Ascending aorta (tissue), 2 donors: ENCODE results near the gene SEPTIN6. TPM values are rescaled to one million over a fixed set of nuclear protein-coding genes. Genes with fewer than 3 reads are reported as not detected.

Source experiments
- DNase-seq, 2 donors: peaks; one replicate each; pipeline ENCODE4 v3.0.0-alpha.2; 2019; ENCODE audit warnings: low spot score in 2 of 2
- H3K27ac ChIP-seq, 2 donors: fragments of 200-600 bp; sonication (generic); one replicate each; pipeline ENCODE4 v1.5.1; 2016 to 2017; ENCODE audit warnings: mild to moderate bottlenecking in 1 of 2
- H3K27me3 ChIP-seq: fragments of 200-600 bp; sonication (generic); one replicate; pipeline ENCODE4 v1.5.1; 2017
- H3K36me3 ChIP-seq, 2 donors: fragments of 200-600 bp; sonication (generic); one replicate each; pipeline ENCODE4 v1.5.1; 2016
- H3K4me1 ChIP-seq, 2 donors: fragments of 200-600 bp; sonication (generic); one replicate each; pipeline ENCODE4 v1.5.1; 2016 to 2017; ENCODE audit warnings: mild to moderate bottlenecking in 1 of 2
- H3K4me3 ChIP-seq, 2 donors: fragments of 200-600 bp; sonication (generic); one replicate each; pipeline ENCODE4 v1.5.1; 2016 to 2017; ENCODE audit warnings: mild to moderate bottlenecking in 1 of 2
- H3K9me3 ChIP-seq, 2 donors: fragments of 200-600 bp; sonication (generic); one replicate each; pipeline ENCODE4 v1.5.1; 2016
- intact Hi-C: fragments of 100-400 bp; cut with DNase I; formaldehyde crosslinking; loops from one replicate; pipeline ENCODE4 v1.15.1; 2023
- total RNA-seq: library from RNA; depleted of rRNA; stranded (reverse); fragments of >200 nt; gene quantifications from one replicate; pipeline ENCODE4 v1.1.0, GENCODE V29; 2016
- TF ChIP-seq, protein P1 (sequence below), 3 experiments: fragments of 200-600 bp in 2 of 3; fragments of 450-650 bp in 1 of 3; sonication (generic) in 2 of 3; IDR thresholded peaks; one replicate each; pipeline ENCODE4 v1.5.1; 2016 to 2019; ENCODE audit warnings: antibody characterized with exemption in 3 of 3, mild to moderate bottlenecking in 1 of 3, moderate library complexity in 1 of 3

Gene SEPTIN6
- total RNA-seq, 1 donor from 2014 or later, result 10.6 TPM

DNA sequence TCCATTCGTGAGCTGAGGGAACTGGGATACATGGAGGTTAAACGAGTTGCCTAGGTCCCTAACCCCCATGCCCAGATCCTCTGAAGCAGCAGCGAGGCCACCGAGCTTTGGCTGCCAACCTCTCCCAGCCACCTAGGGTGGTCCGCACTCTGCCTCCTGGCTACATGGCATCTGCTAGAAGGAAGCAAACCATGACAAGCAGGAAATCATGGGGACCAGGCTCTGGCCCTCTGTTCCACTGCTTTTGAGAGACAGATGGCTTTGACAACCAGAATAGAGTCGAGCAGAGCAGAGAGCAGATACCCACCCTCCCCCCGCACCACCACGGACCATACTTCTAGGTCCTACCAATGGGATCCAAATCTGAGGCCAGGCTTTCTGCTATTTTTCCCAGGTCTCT lies 49.3 kb downstream of the SEPTIN6 start:
- Histone ChIP-seq H3K4me1 (no peaks in the 10 kb centered on the region), H3K27ac (no peak overlapping the region), H3K9me3 (no peaks in the 10 kb centered on the region), H3K36me3 (no peaks in the 10 kb centered on the region), H3K27me3 (no peaks in the 10 kb centered on the region), H3K4me3 (no peak overlapping the region)
- TF ChIP-seq, protein P1, sequence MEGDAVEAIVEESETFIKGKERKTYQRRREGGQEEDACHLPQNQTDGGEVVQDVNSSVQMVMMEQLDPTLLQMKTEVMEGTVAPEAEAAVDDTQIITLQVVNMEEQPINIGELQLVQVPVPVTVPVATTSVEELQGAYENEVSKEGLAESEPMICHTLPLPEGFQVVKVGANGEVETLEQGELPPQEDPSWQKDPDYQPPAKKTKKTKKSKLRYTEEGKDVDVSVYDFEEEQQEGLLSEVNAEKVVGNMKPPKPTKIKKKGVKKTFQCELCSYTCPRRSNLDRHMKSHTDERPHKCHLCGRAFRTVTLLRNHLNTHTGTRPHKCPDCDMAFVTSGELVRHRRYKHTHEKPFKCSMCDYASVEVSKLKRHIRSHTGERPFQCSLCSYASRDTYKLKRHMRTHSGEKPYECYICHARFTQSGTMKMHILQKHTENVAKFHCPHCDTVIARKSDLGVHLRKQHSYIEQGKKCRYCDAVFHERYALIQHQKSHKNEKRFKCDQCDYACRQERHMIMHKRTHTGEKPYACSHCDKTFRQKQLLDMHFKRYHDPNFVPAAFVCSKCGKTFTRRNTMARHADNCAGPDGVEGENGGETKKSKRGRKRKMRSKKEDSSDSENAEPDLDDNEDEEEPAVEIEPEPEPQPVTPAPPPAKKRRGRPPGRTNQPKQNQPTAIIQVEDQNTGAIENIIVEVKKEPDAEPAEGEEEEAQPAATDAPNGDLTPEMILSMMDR (IDR thresholded peaks at IDR 0.05), result no peak
- intact Hi-C loops, result no loop called here
- no peak for DNase-seq

Other genes starting within 250 kb of the SEPTIN6 start
- 202 TPM for gene SLC25A5, start 224.7 kb downstream of the SEPTIN6 start, total RNA-seq
- 22.2 TPM for gene STEEP1, start 127.8 kb downstream of the SEPTIN6 start, total RNA-seq
- 28.4 TPM for gene UBE2A, start 118.6 kb downstream of the SEPTIN6 start, total RNA-seq
- 2.8 TPM for gene NKRF, start 86.7 kb downstream of the SEPTIN6 start, total RNA-seq
- not detected for gene SOWAHD, start 65.4 kb upstream of the SEPTIN6 start, total RNA-seq
- gene RPL39, start 98.5 kb upstream of the SEPTIN6 start, total RNA-seq, result 2,929 TPM
- gene UPF3B, start 159.8 kb upstream of the SEPTIN6 start, total RNA-seq, result not detected
- 8.8 TPM for gene RNF113A, start 178.6 kb upstream of the SEPTIN6 start, total RNA-seq
- gene NDUFA1, start 178.7 kb upstream of the SEPTIN6 start, total RNA-seq, result 24.5 TPM
- not detected for gene AKAP14, start 202.7 kb upstream of the SEPTIN6 start, total RNA-seq